UCSD-AML1 (cell line): Measurements from ENCODE around the gene SAT2.

Source experiments
- DNase-seq: peaks from one replicate; lab custom pipeline; 2025; ENCODE audit not compliant: unreplicated experiment; lab: John Stamatoyannopoulos, UW

SAT2 gene

GRCh38 chr17:7576432-7576937 lies 51.1 kb downstream of the SAT2 start:
- no peak for DNase-seq
